NOMO-1 (cell line): ENCODE results near the gene BCL2L15.
"Not testable (repeated sequence)": the region's sequence is repeated elsewhere in the genome, so short reads cannot be mapped to it uniquely, and the experiment has no call there.

ENCODE experiments used
- DNase-seq, 2 experiments: peaks; one replicate each; lab custom pipeline; 2025; ENCODE audit not compliant: unreplicated experiment in 2 of 2; lab: John Stamatoyannopoulos, UW

The BCL2L15 gene

GRCh38 chr1:113874012-113874879, 13.1 kb downstream of the BCL2L15 start:
- DNase-seq = peak; percentile 36 to 90

GRCh38 chr1:113872219-113872935, 15.0 kb downstream of the BCL2L15 start:
- peak; percentile 72 to 73 for DNase-seq

GRCh38 chr1:113871597-113872113, 15.7 kb downstream of the BCL2L15 start, which contains the start of gene PTPN22:
TSS of gene PTPN22 (minus strand) at chr1:113871712.
- DNase-seq = peak; percentile 81 to 97

- no peak for DNase-seq
Measured at GRCh38 chr1:113870778-113871177, 16.6 kb downstream of the BCL2L15 start.

- DNase-seq = no peak
Measured at GRCh38 chr1:113868387-113869083, 18.8 kb downstream of the BCL2L15 start.

GRCh38 chr1:113861641-113862040, 25.7 kb downstream of the BCL2L15 start:
- DNase-seq = peak; percentile 36 to 42

- no peak for DNase-seq
Measured at GRCh38 chr1:113860891-113861290, 26.5 kb downstream of the BCL2L15 start.

- DNase-seq = peak; percentile 35 to 83
Measured at GRCh38 chr1:113859478-113860175, 27.8 kb downstream of the BCL2L15 start.

GRCh38 chr1:113858982-113859381, 28.4 kb downstream of the BCL2L15 start:
- DNase-seq = no peak

- DNase-seq = peak; percentile 30 to 70
Measured at GRCh38 chr1:113858418-113858817, 29.0 kb downstream of the BCL2L15 start.

GRCh38 chr1:113857776-113858175, 29.6 kb downstream of the BCL2L15 start:
- peak in 1 of 2 experiments; percentile 67 for DNase-seq

- no peak for DNase-seq
Measured at GRCh38 chr1:113856401-113856790, 31.0 kb downstream of the BCL2L15 start.

- DNase-seq = peak; percentile 77 to 85
Measured at GRCh38 chr1:113855630-113856400, 31.6 kb downstream of the BCL2L15 start.

- no peak for DNase-seq
Measured at GRCh38 chr1:113854234-113854633, 33.1 kb downstream of the BCL2L15 start.

GRCh38 chr1:113852694-113853093, 34.7 kb downstream of the BCL2L15 start:
- not testable (repeated sequence) for DNase-seq

GRCh38 chr1:113850127-113850796, 37.1 kb downstream of the BCL2L15 start:
- DNase-seq = no peak

GRCh38 chr1:113849072-113849471, 38.3 kb downstream of the BCL2L15 start:
- DNase-seq = peak; percentile 66 to 85

GRCh38 chr1:113846391-113847035, 40.9 kb downstream of the BCL2L15 start:
- DNase-seq = no peak
